GM12878 (cell line): ENCODE results near the gene RASGRP2.

Experiments
- EP300 ChIP-seq, 2 experiments: fragments of 150-350 bp in 1 of 2; IDR thresholded peaks; 2 replicates each; pipeline ENCODE4 v1.6.1; 2011 to 2012; ENCODE audit warnings: low read depth in 2 of 2, low read length in 2 of 2, borderline replicate concordance in 1 of 2, improper control_type of control experiment in 1 of 2, inconsistent platforms in 1 of 2; ENCODE audit not compliant: control insufficient read depth in 1 of 2
- EZH2 ChIP-seq: IDR thresholded peaks from 2 replicates; pipeline ENCODE4 v1.6.1; 2012; ENCODE audit warnings: low read depth, mild to moderate bottlenecking, control low read depth, inconsistent platforms, low read length, borderline replicate concordance; ENCODE audit not compliant: control insufficient read depth
- FOXK2 ChIP-seq: fragments of 450-650 bp; IDR thresholded peaks from 2 replicates; pipeline ENCODE4 v1.6.1; 2017; ENCODE audit warnings: mild to moderate bottlenecking, moderate library complexity
- PKNOX1 ChIP-seq: fragments of 450-650 bp; IDR thresholded peaks from 2 replicates; pipeline ENCODE4 v1.6.1; 2016; ENCODE audit warnings: mild to moderate bottlenecking
- POLR2A ChIP-seq: IDR thresholded peaks from 2 replicates; pipeline ENCODE4 v1.6.1; 2011; ENCODE audit warnings: low read depth, mild to moderate bottlenecking, low read length
- SMC3 ChIP-seq: IDR thresholded peaks from 2 replicates; pipeline ENCODE4 v1.6.1; 2011; ENCODE audit warnings: low read length, improper control_type of control experiment, borderline replicate concordance
- STAT1 ChIP-seq: fragments of 450-650 bp; conservative IDR thresholded peaks from 2 replicates; pipeline ENCODE4 v1.6.1; 2014; ENCODE audit warnings: antibody characterized with exemption, mild to moderate bottlenecking
- YY1 ChIP-seq: IDR thresholded peaks from 2 replicates; pipeline ENCODE4 v1.6.1; 2011; ENCODE audit warnings: low read depth, mild to moderate bottlenecking, low read length
- TF ChIP-seq, protein P1 (sequence below), 3 experiments: IDR thresholded peaks in 2 of 3; conservative IDR thresholded peaks in 1 of 3; 2 replicates each; pipeline ENCODE4 v1.5.1; 2011; ENCODE audit warnings: low read depth in 3 of 3, low read length in 3 of 3, mild to moderate bottlenecking in 3 of 3, control low read depth in 2 of 3, moderate library complexity in 2 of 3, inconsistent platforms in 1 of 3, mixed read lengths in 1 of 3; ENCODE audit not compliant: control insufficient read depth in 2 of 3, insufficient read depth in 1 of 3; ENCODE audit errors: extremely low read depth in 1 of 3

DNA sequence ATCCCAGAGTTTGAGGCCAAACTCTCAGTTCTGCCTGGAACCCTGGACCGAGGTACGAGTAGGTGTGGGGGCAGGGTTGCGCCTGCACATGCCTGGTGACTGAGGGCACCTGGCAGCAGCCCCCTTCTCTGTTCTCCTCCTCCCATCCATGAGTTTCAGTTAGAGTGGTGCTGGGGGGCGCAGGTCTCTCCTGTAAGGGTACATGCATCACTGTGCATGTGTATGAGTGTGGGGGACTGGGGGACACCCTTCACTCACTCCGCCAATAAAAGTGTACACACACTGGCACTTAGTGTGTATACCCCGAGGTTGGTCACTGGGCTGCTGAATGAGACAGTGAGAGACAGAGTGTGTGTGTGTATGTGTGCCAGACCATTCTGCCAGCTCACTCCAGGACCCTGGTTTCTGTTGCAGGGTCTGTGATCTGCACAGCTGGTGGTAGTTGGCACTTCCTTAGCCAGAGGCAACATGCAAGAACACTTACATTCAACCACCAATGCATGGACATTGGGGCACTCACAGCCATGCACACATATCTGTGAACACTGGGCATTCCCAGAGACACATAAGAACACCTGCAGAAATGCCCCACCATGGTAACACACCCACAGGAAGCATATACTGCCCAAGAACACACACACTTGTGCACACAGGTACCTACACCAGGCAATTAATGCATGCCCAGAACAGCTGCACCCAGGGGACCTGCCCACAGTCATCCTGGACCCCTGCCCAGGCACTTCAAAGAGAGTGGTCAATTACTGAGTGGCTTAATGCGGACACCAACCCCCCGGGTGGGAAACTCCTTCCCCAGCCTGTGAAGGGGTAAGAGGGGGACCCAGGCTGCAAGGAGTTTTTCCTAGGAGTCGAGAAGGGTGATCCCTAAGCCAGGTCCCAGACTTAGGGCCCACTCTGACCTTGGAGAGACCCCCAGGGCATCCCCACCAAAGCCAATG is 19.8 kb downstream of the RASGRP2 start:
- no peak for TF ChIP-seq FOXK2
- no peak for TF ChIP-seq STAT1
- TF ChIP-seq YY1, result no peak
- TF ChIP-seq POLR2A, result no peak
- TF ChIP-seq, protein P1, sequence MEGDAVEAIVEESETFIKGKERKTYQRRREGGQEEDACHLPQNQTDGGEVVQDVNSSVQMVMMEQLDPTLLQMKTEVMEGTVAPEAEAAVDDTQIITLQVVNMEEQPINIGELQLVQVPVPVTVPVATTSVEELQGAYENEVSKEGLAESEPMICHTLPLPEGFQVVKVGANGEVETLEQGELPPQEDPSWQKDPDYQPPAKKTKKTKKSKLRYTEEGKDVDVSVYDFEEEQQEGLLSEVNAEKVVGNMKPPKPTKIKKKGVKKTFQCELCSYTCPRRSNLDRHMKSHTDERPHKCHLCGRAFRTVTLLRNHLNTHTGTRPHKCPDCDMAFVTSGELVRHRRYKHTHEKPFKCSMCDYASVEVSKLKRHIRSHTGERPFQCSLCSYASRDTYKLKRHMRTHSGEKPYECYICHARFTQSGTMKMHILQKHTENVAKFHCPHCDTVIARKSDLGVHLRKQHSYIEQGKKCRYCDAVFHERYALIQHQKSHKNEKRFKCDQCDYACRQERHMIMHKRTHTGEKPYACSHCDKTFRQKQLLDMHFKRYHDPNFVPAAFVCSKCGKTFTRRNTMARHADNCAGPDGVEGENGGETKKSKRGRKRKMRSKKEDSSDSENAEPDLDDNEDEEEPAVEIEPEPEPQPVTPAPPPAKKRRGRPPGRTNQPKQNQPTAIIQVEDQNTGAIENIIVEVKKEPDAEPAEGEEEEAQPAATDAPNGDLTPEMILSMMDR (IDR thresholded peaks at IDR 0.05 in 2 of 3, conservative IDR thresholded peaks at IDR 0.05 in 1 of 3; ENCODE audit: control insufficient read depth in 2 of 3, extremely low read depth in 1 of 3, insufficient read depth in 1 of 3, low read depth in 3 of 3, low read length in 3 of 3), result no peak
- TF ChIP-seq PKNOX1, result no peak
- TF ChIP-seq EP300 (IDR thresholded peaks at IDR 0.05; ENCODE audit: borderline replicate concordance in 1 of 2, control insufficient read depth in 1 of 2, low read depth in 2 of 2, low read length in 2 of 2), result no peak
- TF ChIP-seq SMC3, result no peak
- TF ChIP-seq EZH2, result no peak
